Measurements from ENCODE around the gene VSIG10L.

The VSIG10L gene

GRCh38 chr19:51341976-51342580 is at the start of gene VSIG10L:
TSS of gene VSIG10L (minus strand) at chr19:51342139. CDS start at chr19:51342124, 15 bp downstream.
- no peak for DNase-seq (ENCODE audit: low read depth)

- no peak for DNase-seq (ENCODE audit: low read depth)
Measured at GRCh38 chr19:51391073-51391611, 49.2 kb upstream of the VSIG10L start.

- no peak for DNase-seq (ENCODE audit: low read depth)
Measured at GRCh38 chr19:51389143-51389542, 47.2 kb upstream of the VSIG10L start.

GRCh38 chr19:51387924-51388389 is 46.0 kb upstream of the VSIG10L start, which contains the start of gene LIM2:
TSS of gene LIM2 (minus strand) at chr19:51387974. CDS start at chr19:51387443, 531 bp downstream.
- no peak for DNase-seq (ENCODE audit: low read depth)

GRCh38 chr19:51386882-51387520 is 45.1 kb upstream of the VSIG10L start:
- DNase-seq (ENCODE audit: low read depth): no peak

GRCh38 chr19:51382004-51382403 is 40.1 kb upstream of the VSIG10L start:
- no peak for DNase-seq (ENCODE audit: low read depth)

GRCh38 chr19:51380379-51380778 is 38.4 kb upstream of the VSIG10L start:
- DNase-seq (ENCODE audit: low read depth): no peak

GRCh38 chr19:51377422-51377821 is 35.5 kb upstream of the VSIG10L start:
- no peak for DNase-seq (ENCODE audit: low read depth)

GRCh38 chr19:51375504-51376221 is 33.7 kb upstream of the VSIG10L start:
- no peak for DNase-seq (ENCODE audit: low read depth)

GRCh38 chr19:51372649-51373504 is 30.9 kb upstream of the VSIG10L start, which contains the start of gene NKG7:
TSS of gene NKG7 (minus strand) at chr19:51372654. CDS start at chr19:51372535, 119 bp downstream.
- DNase-seq (ENCODE audit: low read depth): no peak

GRCh38 chr19:51372021-51372648 is 30.2 kb upstream of the VSIG10L start:
- no peak for DNase-seq (ENCODE audit: low read depth)

- no peak for DNase-seq (ENCODE audit: low read depth)
Measured at GRCh38 chr19:51371186-51371690, 29.3 kb upstream of the VSIG10L start.

- DNase-seq (ENCODE audit: low read depth): no peak
Measured at GRCh38 chr19:51370230-51370629, 28.3 kb upstream of the VSIG10L start.

- peak; percentile 23 for DNase-seq (ENCODE audit: low read depth)
Measured at GRCh38 chr19:51368366-51369282, 26.7 kb upstream of the VSIG10L start, which contains the start of gene CLDND2. TSS of gene CLDND2 (minus strand) at chr19:51369003. CDS start at chr19:51368577, 426 bp downstream.

- DNase-seq (ENCODE audit: low read depth): peak; percentile 98
Measured at GRCh38 chr19:51367565-51368365, 25.8 kb upstream of the VSIG10L start.

GRCh38 chr19:51367255-51367564 is 25.3 kb upstream of the VSIG10L start:
- no peak for DNase-seq (ENCODE audit: low read depth)

- DNase-seq (ENCODE audit: low read depth): peak; percentile 98
Measured at GRCh38 chr19:51366389-51367254, 24.7 kb upstream of the VSIG10L start.

- DNase-seq (ENCODE audit: low read depth): no peak
Measured at GRCh38 chr19:51365965-51366388, 24.0 kb upstream of the VSIG10L start, which contains the start of gene ETFB. TSS of gene ETFB (minus strand) at chr19:51366388. CDS start at chr19:51366326, 62 bp downstream.
